ENCODE results near the gene TMEM30B. TPM values are rescaled to one million over a fixed set of nuclear protein-coding genes. Genes with fewer than 3 reads are reported as not detected.

The TMEM30B gene
- total and polyA plus RNA-seq, 2 of the 8 experiments (the other 6 are each of a cell fraction or from before 2014, with no cell fraction given), result 11.2 to 18.7 TPM

Other genes with a start within 250 kb of the TMEM30B start
- gene PRKCH, start 40.2 kb upstream of the TMEM30B start, total RNA-seq (2021; fragmentation: NEBNext Ultra II Directional; extraction: Animal tissue kit (Norgen Biotek cat#: 25700)), result 5.2 and 6.4 TPM in 2 replicates
- 7.0 and 8.9 TPM in 2 replicates for gene PRKCH, start 40.2 kb upstream of the TMEM30B start, polyA plus RNA-seq (2011; rRNA removed)

All from H1 (cell line).